HG03378 (cell line): ENCODE results near the gene CAMTA1.

ENCODE experiments used
- ATAC-seq: cut with Tn5 transposase; IDR thresholded peaks from one replicate; pipeline ENCODE4 v1.9.1; 2021; ENCODE audit warnings: mild to moderate bottlenecking, moderate library complexity; ENCODE audit not compliant: unreplicated experiment

Gene CAMTA1

DNA sequence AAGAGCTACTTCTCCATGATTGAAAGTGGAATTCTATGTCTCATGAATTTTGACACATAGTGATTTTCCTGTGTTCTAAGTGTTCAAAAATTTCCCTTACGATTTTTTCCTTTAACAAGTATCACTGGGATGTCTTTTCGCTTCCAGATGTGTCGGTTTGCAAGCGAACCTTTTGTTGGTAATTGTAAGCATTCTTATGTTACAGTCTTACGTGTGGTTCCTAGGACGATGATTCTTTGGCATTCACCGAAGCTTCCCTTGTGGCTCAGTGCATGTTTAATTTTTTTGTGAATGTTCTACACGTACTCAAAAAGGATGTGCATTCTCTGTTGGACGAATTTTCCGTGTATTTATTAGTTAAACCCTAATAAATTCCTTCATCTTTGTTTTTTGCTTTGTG lies 211.6 kb downstream of the CAMTA1 start:
- ATAC-seq = no peak

DNA sequence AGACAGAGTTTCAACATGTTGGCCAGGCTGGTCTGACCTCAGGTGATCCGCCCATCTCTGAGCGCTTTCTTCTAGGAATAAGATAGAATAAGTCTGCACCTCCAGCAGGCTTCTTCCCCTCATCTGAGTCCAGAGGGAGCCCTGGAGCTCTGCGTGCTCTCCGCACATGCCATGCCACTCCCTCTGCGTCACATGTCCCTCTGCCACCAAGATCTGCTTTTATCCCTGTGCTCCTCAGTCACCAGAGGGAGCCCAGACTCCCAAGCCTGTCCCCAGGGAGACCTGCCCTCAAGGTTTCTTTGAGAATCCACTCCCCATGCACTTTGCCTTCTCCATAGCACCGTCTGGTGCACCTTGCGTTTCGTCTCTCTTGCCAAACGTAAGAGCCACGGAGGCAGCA lies 213.0 kb downstream of the CAMTA1 start:
- no peak for ATAC-seq

GRCh38 chr1:6999826-7000225 lies 214.6 kb downstream of the CAMTA1 start:
- ATAC-seq = no peak

GRCh38 chr1:7000720-7001119 lies 215.5 kb downstream of the CAMTA1 start:
- ATAC-seq = no peak

- ATAC-seq = no peak
These were observed 217.5 kb downstream of the CAMTA1 start for GRCh38 chr1:7002728-7003127.

- no peak for ATAC-seq
These were observed 218.4 kb downstream of the CAMTA1 start for GRCh38 chr1:7003676-7004075.

DNA sequence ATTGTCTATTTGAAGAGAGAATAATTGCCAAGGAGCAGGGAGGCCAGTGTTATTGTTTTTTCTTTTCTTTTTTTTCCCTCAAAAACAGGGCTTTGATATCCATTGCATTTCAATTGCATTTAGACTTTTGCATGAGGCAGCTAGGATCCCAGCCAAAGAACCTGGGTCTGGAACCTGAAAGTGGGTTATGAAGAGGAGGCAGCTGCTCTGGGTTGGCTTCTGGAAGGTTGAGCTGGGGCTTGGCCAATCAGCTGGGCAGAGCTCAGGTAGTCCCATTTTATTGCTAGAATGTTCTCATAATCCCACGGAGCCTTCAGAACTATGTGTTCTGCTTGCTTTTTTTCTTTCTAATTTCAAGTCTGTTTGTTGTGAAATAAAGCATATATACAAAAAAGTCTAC lies 218.9 kb downstream of the CAMTA1 start:
- no peak for ATAC-seq

DNA sequence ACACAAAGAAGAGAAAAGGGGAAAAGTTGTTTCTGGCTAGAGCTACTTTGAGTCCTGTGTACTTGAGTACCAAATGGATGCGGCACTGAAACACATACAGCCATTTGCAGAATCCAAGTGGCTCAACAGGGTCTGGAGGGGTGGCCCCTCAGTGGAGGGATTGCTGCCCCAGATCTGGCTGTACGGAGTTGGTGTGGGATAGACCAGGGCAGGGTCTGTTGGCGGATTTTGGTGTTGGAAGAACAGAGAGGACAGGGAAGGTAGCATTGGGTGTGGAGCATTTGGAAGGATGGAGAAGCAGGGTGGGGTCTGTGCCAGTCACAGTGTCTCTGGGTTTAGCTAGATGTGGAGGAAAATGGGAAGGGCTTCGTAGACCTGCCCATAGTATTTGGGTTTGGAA lies 220.5 kb downstream of the CAMTA1 start:
- no peak for ATAC-seq

GRCh38 chr1:7006996-7007871 lies 222.0 kb downstream of the CAMTA1 start:
- no peak for ATAC-seq

DNA sequence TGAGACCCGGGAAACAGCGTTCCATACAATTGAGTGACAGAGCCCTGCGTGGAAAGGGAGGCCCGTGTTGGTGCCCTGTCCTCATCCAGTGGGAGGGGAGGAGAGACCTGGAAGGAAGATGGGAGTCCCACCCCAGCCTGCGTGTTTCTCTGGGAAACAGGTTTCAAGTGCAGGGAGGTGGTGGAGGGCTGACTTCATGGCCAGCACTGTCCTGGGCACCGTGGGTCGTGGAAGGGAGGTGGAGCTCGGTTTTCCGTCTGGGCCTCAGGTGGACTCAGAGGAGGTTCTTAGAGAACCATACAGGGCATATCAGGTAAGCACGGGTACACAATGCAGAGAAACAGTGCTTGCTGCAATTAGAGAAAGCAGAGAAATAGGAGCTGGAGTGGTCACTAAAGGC lies 222.6 kb downstream of the CAMTA1 start:
- no peak for ATAC-seq

DNA sequence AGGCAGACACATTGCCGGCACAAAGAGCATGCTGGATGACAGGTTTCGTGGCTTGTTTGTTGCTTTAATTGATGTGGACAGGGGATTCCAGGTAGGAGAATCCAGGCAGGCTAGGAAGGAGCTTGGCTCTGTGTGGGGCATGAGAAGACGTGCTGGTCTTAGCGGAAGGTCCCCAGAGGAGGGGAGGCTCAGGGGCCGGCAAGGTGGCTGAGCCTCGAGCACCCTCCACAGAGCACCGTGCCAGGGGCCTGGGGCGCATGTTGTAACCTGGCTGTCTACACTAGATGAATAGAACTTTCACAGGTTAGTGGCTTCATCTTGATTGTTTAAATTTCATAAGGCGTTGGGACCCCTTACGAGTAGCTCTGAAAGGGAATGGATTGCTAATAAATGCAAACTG lies 223.1 kb downstream of the CAMTA1 start:
- no peak for ATAC-seq

DNA sequence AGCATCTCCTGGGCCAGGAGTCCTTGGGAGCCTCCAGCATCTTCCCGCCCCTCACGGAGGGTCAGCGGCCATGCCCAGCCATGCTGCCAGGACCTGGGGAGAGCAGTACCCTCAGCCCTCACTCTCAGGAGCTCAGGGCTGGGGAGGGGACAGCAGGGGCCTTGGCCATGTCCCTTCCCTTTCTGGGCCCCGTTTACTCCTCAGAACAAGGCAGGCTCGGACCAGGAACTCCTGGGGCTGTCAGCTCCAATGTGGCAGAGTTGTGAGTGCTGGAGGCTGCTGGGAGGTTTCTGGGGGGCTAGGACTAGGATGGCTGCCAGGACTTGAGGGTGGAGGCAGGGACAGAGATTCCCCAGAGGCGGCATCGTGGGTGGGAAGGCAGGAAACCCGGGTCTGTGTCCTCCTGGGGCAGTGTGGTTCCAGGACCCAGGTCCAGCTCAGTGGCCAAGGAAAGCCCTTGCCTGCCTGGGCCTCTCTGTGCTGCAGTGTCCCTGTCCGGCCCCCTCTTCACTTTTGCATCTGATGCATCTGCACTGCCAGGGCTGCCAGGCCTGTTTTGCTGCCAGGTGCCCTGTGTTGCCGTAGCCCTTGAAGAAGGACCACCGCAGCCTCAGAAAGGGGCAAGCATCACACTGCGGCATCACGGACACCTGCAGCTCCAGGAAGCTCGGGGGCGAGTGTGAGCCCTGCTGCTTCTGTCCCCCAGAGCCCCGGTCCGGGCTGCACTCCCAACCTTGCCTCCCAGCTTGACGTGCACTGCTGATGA lies 223.9 kb downstream of the CAMTA1 start:
- no peak for ATAC-seq

- ATAC-seq = no peak
These were observed 224.7 kb downstream of the CAMTA1 start for GRCh38 chr1:7009741-7010525.

DNA sequence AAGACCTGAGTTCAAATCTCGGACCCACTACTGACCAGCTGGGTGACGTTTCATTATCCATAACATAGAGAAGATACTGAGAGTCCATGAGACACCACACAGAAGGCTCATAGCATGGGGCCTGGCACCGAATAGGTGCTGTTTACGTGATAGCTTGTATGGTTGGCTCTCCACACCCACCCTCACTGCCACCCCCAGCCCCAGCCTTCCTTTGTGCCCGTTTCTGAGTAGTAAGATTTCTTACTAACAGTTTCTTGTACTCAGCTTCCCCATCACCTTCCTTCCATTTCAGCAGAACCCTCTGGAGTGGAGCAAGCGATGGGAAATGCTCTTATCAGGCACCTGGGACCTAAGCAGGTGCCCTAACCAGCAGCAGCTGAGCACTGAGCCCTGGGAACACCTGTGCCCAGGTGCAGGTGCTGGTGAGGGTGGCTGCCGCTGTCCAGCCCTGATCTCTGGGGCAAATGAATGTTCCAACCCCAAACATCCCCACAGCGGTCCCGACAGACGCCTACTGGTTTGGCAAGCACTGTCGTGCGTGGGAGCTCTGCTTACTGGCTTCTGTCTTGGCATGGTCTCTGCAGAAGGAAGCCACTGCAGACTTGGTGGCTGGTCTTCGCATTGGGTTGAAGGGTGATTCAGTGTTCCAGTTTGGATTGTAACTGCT lies 225.4 kb downstream of the CAMTA1 start:
- no peak for ATAC-seq

- no peak for ATAC-seq
These were observed 226.6 kb downstream of the CAMTA1 start for GRCh38 chr1:7011826-7012225.

DNA sequence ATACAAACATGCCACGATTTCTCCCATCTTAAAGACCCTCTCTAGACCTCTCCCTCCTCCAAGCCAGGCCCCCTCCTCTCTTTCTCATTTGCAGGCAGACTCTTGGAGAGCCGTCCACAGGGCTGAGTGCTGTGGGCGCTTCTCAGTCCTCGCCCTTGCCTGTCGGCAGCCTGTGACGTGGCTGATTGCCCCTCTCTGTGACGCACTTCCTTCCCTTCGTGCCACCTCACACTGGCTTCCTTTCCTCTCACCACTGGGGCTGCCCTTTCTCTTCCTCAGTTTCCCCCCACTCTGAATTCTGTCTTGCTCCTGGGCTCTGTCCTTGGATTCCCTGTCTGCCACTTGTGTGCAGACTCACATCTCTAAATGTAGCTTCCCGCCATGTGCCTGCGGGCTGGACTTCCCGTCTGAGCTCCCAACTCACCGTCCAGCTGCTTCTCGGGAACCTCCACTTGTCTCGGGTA lies 227.2 kb downstream of the CAMTA1 start:
- ATAC-seq = no peak

DNA sequence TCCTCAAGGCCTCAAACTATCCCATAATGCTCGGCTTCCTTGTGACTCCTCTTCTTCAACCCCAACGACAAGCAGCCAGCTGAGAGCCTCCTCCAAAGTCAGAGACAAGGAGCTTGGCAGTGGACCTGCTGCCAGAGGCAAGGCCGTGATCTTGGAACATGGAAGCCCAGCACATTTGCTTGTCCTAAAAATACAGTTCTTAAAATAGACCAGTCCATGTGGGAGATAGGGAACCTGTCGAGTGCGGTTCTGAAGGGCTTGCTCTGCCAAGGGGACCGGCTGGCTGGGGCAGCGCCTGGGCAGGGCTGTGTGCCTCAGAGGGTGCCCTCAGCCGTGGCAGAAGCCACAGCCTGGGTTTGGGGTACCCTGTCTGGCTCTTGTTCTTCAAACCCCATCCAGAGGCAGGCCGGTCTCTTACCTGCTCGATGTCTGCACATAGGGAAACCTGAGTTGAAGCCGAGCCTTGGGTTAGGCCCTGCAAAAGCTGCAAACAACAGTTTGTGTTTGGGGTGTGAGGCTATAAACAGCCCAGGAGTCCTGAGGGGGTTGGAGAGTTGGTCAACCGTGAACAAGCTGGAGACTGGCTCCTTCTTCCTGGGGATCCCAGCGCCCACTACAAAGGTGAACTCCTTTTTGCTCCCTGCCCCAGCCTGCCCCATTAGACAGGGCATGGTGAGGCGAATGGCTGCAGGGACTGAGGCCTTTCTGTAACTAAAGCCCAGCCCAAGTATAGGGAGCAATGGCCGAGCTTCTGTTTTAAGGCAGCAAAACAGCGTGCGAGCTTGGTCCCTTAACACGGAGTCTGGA lies 228.8 kb downstream of the CAMTA1 start:
- no peak for ATAC-seq

GRCh38 chr1:7014640-7014930 lies 229.3 kb downstream of the CAMTA1 start:
- no peak for ATAC-seq

GRCh38 chr1:7015022-7015421 lies 229.8 kb downstream of the CAMTA1 start:
- ATAC-seq = no peak

DNA sequence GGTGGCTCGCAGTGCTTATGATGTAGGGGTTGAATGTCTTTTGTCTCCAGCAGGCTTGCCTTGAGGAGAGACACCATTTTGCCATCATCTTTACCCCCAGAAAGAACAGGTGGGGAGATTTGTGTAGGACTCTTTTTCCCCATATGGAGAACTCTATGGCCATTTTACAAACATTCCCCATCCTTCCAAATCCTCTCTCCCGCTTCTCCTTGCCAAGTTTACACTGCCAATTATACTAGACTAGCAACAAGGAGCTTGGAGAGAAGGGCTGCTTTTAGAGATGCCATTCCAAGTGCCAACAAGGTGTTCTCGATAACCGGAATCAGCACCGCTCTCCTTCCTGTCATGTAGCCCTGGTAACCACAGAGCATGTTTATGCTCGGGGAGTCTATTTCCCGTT lies 233.1 kb downstream of the CAMTA1 start:
- ATAC-seq = no peak
